Activated CD8-positive, alpha-beta memory T cell treated with anti-CD3 and anti-CD28 coated beads for 4 hours (primary cell): ENCODE measurements around the gene CALU.

Experiments
- DNase-seq, 2 donors: peaks; one replicate each; pipeline ENCODE4 v3.0.0-alpha.2; 2020; ENCODE audit warnings: low read depth in 2 of 2

CALU gene

GRCh38 chr7:128739048-128739962 lies at the start of gene CALU:
Gene CALU (plus strand): TSS chr7:128739359. CDS start chr7:128748584, 9,225 bp downstream.
- DNase-seq = peak; percentile 85 to 86

GRCh38 chr7:128691227-128691626 lies 47.9 kb upstream of the CALU start:
- DNase-seq = no peak

DNA sequence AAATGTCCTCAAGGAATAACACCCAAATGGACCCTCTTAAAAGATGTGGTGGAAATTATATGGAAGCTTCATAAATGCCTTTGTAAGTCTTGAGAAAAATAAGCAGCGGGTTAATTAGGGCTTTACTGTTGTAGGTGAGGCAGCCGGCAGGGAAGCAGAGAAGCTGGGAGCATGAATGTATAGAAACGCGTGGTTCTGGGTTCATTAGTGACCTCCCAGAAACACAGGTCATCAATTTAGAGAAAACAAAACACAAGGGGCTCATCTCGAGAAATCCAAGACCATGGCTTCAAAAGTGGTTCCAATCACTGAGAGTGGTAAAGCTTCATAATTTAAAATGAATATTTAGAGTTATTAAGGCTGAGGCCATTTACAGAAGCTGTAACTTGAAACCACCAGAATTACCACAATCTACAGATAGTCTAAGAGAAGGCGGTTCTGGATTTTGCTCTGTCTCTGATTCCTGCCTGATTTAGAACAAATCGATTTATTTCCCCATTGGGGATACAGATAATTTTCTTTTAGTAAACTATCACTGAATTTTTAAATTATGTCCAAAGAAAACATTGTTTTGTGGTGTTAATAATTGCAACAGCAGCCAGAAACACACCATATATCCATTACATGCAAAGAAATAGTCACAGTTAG lies 46.4 kb upstream of the CALU start:
- DNase-seq = no peak

GRCh38 chr7:128693373-128694015 lies 45.7 kb upstream of the CALU start:
- no peak for DNase-seq

DNA sequence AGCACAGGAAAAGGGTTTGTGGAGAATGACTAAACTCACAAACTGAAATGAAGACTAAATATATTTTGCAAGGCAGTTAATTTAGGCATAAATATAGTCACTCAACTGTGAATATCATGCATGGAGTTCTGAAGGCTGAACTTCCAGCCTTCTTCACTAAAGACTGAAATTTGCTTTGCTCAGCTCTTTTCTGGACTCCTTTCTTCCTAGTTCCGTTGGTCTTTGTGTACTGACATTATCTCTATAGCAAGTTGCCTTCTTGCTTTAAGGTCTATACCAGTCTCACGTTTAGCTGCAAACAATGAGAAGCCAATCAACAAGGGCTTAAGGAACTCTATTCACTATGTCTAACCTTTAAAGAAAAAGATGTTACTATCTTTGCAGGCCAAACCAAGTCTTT lies 44.4 kb upstream of the CALU start:
- no peak for DNase-seq

- no peak for DNase-seq
Measured at GRCh38 chr7:128697302-128697905, 41.8 kb upstream of the CALU start.

GRCh38 chr7:128699196-128699712 lies 39.9 kb upstream of the CALU start:
- DNase-seq = no peak

- DNase-seq = no peak
Measured at GRCh38 chr7:128699895-128700294, 39.3 kb upstream of the CALU start.

- DNase-seq = no peak
Measured at GRCh38 chr7:128701062-128701785, 37.9 kb upstream of the CALU start.

GRCh38 chr7:128703609-128704241 lies 35.4 kb upstream of the CALU start:
- DNase-seq = no peak

GRCh38 chr7:128705891-128706333 lies 33.2 kb upstream of the CALU start:
- no peak for DNase-seq

GRCh38 chr7:128707752-128708151 lies 31.4 kb upstream of the CALU start:
- no peak for DNase-seq

- DNase-seq = no peak
Measured at GRCh38 chr7:128708235-128708634, 30.9 kb upstream of the CALU start.

DNA sequence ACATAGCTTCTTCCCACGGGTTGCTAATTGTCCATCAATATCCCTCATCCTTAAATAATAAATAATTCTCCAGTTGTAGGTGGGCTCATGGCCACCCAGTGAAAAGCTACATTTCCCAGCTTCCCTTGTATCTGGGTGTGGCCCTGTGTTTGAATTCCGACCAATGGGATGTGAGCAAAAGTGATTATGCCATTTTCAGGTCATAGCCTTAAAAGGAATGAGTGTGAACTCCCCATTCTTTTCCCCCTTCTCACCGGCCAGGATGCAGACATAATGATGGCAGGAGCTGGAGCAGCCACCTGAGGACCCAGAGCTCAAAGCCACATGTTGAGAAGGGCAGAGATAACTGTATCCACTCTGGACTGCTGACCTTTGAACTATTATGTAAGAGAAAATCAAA lies 30.3 kb upstream of the CALU start:
- DNase-seq = no peak

GRCh38 chr7:128710481-128710880 lies 28.7 kb upstream of the CALU start:
- DNase-seq = no peak

- DNase-seq = no peak
Measured at GRCh38 chr7:128713794-128714193, 25.4 kb upstream of the CALU start.

- DNase-seq = no peak
Measured at GRCh38 chr7:128714701-128715495, 24.3 kb upstream of the CALU start.

- no peak for DNase-seq
Measured at GRCh38 chr7:128718967-128719642, 20.1 kb upstream of the CALU start.

DNA sequence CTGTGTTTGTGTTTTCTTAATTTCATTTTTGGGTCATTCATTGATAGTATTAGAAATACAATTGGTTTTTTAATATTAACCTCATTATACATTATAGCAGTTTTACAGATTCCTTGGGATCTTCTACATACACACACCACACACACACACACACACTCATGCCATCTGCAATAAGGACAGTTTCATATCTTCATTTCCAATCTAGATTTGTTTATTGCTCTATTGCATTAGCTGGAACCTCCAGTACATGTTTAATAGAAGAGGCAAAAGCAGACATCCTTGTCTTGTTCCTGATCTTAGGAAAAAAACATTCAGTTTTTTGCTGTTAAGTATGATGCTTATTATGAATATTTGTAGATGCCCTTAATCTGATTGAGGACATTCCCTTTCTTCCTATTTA lies 17.8 kb upstream of the CALU start:
- no peak for DNase-seq
